ENCODE results near the gene GRK1.

Gene GRK1

DNA sequence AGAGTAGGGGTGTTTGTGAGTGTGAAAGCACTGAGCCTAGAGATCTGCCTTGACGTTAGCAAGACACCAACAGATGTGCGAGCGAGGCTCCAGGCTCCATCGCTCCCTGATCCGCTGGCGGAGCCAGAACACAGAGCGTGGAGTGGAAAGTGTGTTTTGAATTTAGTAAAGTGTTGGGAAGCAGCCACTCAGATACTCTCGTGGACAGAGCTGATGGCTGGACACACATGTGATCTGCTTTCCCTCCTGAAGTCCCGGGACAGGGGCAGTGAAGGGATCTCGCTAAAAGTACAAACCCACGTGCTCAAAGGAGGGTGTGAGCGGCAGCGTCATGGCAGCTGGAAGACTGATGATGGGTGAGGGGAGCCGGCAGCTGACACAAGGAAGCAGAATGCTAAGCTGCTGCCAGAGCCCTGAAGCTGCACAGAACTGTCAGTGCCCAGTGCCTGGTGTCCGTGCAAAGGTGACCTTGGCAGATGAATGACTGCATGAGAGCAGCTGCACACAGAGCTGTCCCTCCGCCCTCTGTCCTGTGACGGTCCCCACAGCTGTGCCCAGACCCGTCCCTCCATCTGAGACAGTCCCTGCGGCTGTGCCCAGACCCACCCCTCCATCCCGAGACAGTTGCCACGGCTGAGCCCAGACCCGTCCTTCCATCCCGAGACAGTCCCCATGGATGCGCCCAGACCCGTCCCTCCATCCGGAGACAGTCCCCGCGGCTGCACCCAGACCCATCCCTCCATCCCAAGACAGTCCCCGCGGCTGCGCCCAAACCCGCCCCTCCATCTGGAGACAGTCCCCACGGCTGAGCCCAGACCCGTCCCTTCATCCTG, 62.4 kb downstream of the GRK1 start:
- DNase-seq (ENCODE audit: low spot score) = no peak

GRCh38 chr13:113730258-113730691, 63.3 kb downstream of the GRK1 start:
- no peak for DNase-seq (ENCODE audit: low spot score)

- DNase-seq (ENCODE audit: low spot score) = no peak
Observed at GRCh38 chr13:113730831-113731191, 63.8 kb downstream of the GRK1 start.

- no peak for DNase-seq (ENCODE audit: low spot score)
Observed at GRCh38 chr13:113731192-113732175, 64.5 kb downstream of the GRK1 start.

DNA sequence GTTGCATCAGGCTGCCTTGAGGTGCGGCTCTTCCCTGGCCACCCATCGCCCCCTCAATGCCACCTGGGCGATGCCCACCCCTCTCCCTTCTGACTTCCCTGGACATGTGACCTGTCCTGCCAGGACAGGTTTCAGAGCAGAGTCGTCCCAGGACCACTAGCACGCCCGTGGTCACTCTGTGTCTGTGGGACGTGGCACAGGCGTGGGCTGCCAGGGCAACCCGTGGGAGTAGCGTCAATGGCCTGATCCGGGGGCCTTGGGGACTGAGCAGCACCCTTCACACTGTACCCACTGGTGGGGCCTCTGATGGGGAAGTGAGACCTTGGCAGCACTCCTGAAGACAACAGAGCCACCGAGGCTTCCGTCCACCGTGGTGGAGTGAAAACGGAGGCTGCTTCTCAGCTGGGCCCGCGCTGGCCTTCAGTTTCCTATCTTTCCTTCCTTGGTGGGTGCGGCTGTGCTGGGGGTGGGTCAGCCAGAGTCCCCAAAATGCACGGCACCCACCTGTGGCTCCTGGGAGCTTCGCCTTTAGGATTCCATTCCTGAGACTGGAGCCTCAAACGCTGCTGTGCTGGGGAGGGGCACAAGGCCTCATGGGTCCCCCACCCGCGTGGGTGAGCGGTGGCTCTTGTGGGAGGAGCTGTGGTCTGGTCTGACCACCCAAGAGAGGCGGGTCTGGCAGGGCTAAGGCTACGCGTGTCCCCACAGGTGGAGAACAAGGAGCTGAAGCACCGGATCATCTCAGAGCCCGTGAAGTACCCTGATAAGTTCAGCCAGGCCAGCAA, 65.3 kb downstream of the GRK1 start:
- DNase-seq (ENCODE audit: low spot score) = no peak

DNA sequence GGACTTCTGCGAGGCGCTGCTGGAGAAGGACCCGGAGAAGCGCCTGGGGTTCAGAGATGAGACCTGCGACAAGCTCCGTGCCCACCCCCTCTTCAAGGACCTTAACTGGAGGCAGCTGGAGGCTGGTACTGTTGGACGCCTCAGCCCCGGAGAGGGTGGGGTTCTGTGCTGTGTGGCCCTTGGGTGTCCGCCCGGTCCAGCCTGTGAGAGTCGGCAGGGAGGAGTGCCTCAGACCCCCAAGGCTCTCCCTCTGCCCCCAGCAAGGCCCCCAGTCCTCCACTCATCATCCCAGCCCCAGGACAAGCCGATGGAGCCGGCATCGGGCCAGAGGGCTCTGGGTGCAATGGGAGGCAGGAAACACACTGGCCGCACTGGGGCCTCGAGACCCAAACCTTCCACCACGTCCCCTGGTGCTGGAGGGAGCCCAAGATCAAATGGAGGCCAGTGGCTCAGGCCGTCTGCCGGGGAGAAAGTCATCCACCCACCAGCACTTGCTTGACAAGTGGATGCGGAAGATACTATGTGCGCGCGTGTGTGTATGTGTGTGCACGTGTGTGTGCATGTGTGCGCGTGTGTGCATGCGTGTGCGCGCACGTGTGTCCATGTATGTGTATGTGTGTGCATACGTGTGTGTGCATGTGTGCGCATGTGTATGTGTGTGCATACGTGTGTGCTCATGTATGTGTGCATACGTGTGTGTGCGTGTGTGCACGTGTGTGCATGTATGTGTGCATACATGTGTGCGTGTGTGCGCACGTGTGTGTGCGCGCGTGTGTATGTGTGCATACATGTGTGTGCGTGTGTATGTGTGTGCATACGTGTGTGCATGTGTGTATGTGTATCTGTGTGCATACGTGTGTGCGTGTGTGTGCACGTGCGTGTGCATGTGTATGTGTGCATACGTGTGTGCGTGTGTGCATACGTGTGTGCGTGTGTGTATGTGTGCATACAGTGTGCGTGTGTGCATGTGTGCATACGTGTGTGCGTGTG, 66.2 kb downstream of the GRK1 start:
- no peak for DNase-seq (ENCODE audit: low spot score)

DNA sequence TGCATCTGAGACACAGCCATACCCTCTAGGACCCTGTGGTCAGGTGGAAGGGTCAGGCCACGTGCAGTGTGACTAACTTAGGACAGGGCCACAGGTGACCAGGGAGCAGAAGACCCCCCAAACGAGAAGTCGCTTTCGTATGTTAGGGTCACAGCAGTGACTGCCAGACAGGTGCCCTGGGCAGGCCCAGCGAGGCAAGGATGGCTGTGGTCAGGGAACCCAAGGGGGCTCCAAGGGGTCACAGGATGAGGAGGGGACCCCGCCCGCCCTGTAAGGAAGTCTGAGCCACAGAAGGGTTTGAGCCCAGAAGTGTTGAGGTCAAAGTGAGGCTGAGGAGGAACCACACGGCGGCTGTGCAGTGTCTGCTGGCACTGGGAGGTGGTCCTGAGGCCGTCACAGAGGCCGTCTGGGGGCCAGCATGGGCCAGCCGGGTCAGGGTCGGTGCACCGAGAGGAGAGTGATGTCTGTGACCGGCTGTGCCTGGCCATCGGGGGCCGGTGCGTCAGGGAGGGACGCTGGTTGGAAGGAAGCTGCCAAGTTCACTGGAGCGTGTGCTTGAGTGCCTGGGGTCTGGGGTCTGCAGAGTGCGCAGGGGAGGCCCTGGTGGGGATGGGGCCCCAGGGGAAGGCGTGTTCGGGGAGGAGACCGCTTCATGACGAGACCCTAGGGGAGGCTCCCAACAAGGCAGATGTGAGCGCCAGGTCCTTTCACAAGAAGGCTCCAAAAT, 67.2 kb downstream of the GRK1 start:
- no peak for DNase-seq (ENCODE audit: low spot score)

DNA sequence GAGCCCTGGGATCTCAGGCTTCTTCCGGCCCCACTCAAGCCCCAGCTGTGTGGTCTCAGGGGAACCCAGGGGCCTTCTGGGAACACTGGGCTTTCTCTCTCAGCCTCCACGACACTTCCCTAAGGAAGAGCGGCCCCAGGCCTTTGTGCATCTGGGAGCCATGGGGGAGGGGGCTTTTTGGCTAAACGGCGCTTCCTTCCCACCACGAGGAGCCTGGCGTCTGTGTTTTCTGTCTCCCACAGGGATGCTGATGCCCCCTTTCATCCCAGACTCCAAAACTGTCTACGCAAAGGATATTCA, 67.8 kb downstream of the GRK1 start:
- no peak for DNase-seq (ENCODE audit: low spot score)

GRCh38 chr13:113735194-113735593, 68.2 kb downstream of the GRK1 start:
- DNase-seq (ENCODE audit: low spot score) = no peak

DNA sequence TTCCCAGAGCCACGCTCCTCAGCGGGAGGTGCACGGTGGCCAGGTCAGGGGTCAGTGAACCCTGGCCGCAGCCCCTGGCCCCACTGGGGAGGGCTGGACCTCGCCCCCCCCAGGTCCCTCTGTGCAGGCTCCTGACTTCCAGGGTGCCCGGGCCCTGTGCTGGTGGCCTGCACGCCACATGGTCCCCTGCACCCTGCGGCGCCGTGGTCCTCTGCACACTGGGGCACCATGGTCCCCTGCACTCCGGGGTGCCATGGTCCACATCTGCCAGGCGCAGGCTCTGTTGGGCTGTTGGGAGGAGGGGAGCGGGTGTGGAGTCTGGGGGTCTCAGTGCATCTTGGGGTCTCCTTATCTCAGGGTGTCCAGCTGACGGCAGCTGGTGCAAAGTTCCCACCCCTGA, 68.7 kb downstream of the GRK1 start:
- no peak for DNase-seq (ENCODE audit: low spot score)

DNA sequence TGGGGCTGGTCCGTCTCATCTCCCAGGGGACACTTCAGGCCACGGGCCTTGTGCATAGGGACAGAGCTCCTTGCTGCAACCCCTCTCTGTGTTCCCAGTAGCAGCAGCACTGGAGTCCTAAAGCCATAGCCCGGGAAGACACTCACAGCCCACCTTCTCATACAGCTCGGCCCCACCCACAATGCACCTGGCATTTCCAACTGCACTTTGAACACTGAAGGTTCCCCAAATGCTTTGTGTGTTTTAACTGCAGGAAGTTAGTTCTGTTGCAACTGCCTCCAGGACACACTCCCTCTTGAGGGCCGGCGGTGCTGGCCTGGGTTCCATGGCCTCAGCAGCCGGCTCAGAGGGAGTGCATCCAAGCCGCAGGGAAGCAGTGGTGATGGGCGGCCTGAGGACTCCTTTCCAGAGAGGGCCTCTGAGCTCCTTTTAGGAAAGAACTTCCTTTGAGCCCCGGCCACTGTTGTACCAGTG, 69.3 kb downstream of the GRK1 start:
- no peak for DNase-seq (ENCODE audit: low spot score)

DNA sequence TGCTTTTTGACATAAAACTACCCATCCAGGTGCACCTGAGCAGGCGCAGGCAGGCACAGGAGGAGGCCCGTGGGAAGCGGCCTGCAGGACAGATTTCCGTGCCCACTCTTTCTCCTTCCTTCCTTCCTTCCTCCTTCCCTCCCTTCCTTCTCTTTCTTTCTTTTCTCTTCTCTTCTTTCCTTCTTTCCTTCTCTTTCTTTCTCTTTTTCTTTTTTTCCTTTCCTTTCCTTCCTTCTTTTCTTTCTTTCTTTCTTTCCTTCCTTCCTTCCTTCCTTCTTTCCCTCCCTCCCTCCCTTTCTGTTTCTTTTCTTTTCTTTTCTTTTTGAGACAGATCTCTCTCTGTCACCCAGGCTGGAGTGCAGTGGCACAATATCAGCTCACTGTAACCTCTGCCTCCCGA, 70.8 kb downstream of the GRK1 start:
- DNase-seq (ENCODE audit: low spot score) = no peak

- no peak for DNase-seq (ENCODE audit: low spot score)
Observed at GRCh38 chr13:113739527-113740285, 72.7 kb downstream of the GRK1 start.

GRCh38 chr13:113740286-113740556, 73.2 kb downstream of the GRK1 start:
- no peak for DNase-seq (ENCODE audit: low spot score)

DNA sequence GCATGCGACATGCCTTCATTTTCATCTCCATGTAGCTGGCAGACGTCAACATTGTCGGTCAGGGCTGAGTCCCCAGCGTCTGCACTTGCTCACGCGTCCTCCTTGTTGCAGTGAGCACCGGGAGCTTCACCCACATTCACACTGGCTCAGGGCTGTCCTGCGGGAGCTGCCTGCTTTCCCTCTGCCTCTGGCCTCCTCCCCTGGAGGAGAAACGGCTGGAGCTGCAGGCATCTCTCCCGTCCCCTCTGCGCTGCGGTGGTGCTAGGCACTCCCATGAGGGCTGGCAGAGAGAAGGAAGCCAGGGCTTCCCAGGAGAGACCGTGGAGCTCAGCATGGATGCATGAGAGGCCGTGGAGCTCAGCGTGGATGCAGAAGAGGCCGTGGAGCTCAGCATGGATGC, 73.6 kb downstream of the GRK1 start:
- DNase-seq (ENCODE audit: low spot score) = no peak

DNA sequence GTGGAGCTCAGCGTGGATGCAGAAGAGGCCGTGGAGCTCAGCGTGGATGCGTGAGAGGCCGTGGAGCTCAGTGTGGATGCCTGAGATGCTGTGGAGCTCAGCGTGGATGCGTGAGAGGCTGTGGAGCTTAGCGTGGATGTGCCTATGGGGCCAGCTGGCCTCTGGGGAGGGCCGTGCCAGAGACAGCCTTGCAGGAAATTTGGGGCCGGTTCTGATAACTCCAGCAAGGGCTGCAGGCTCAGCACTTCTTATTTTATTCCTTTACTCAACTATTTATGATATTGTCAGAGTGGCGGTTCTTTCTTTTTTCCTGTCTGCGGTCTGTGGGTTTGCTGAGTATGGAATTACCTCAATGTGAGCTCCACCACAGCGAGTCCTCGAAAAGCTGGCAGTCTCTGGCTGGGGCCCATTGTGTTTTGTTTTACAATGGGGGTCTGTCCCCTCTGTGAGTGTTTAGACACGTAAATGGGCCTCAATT, 74.2 kb downstream of the GRK1 start:
- DNase-seq (ENCODE audit: low spot score) = no peak

DNA sequence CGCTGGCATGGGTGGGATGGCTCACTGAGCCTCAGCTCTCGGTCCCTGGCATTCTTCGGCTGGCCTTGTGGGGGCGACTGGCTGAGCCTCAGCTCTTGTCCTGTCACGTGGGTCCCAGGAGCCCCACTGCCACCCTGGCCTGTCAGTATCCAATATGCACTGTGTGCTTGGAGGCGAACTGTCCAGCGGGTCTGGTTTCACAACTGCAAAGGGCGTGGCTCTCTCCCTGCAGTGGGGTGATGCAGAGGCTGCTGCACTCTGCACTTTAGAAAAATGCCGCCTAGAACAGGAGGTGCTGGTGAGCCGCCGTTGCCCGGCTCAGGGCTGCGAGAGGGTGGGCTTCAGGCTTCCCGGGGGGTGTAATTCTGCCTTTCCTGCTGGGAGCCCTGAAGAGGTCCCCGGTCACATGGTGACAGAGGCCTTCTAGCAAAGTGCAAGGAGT, 75.0 kb downstream of the GRK1 start:
- no peak for DNase-seq (ENCODE audit: low spot score)

GRCh38 chr13:113742445-113743120, 75.6 kb downstream of the GRK1 start:
- no peak for DNase-seq (ENCODE audit: low spot score)

Measured in CD4-positive, alpha-beta T cell treated with Interleukin-15 for 4 hours (primary cell).